Astrocyte (in vitro differentiated cells and primary cell): Measurements from ENCODE around the gene HOXD4. TPM values are rescaled to one million over a fixed set of nuclear protein-coding genes. Genes with fewer than 3 reads are reported as not detected.

Experiments
- DNase-seq: peaks from one replicate; pipeline ENCODE4 v3.0.0-alpha.2; 2010; ENCODE audit warnings: low read depth
- FAIRE-seq: peaks from 2 replicates; lab custom pipeline; 2011; peaks lifted over from hg19 to GRCh38; lab: Jason Lieb, UNC
- H2AFZ ChIP-seq: 2 replicates; pipeline ENCODE4 v1.6.0; 2012; ENCODE audit warnings: low read depth, low read length, inconsistent platforms
- H3K27ac ChIP-seq: 2 replicates; pipeline ENCODE4 v1.5.1; 2011; ENCODE audit warnings: low read depth, low read length, inconsistent platforms
- H3K27me3 ChIP-seq: 2 replicates; pipeline ENCODE4 v1.6.0; 2011; ENCODE audit warnings: low read length, inconsistent platforms; ENCODE audit not compliant: insufficient read depth
- H3K36me3 ChIP-seq: 2 replicates; pipeline ENCODE4 v1.5.1; 2011; ENCODE audit warnings: low read length, inconsistent platforms; ENCODE audit not compliant: insufficient read depth
- H3K4me1 ChIP-seq: 2 replicates; pipeline ENCODE4 v1.5.1; 2011; ENCODE audit warnings: low read length, inconsistent platforms; ENCODE audit not compliant: insufficient read depth
- H3K4me2 ChIP-seq: 2 replicates; pipeline ENCODE4 v1.6.0; 2012; ENCODE audit warnings: low read length, inconsistent platforms
- H3K4me3 ChIP-seq: 2 replicates; pipeline ENCODE4 v1.5.1; 2011; ENCODE audit warnings: low read depth, mild to moderate bottlenecking, low read length, inconsistent platforms; ENCODE audit not compliant: insufficient read depth
- H3K79me2 ChIP-seq: 2 replicates; pipeline ENCODE4 v1.6.0; 2012; ENCODE audit warnings: mild to moderate bottlenecking, low read length, inconsistent platforms; ENCODE audit not compliant: insufficient read depth
- H3K9ac ChIP-seq: 2 replicates; pipeline ENCODE4 v1.6.0; 2012; ENCODE audit warnings: mild to moderate bottlenecking, low read length, inconsistent platforms
- H3K9me3 ChIP-seq: 2 replicates; pipeline ENCODE4 v1.5.1; 2012; ENCODE audit warnings: low read depth, mild to moderate bottlenecking, low read length, inconsistent platforms; ENCODE audit not compliant: insufficient read depth
- H4K20me1 ChIP-seq: 2 replicates; pipeline ENCODE4 v1.6.0; 2012; ENCODE audit warnings: low read length, inconsistent platforms; ENCODE audit not compliant: insufficient read depth
- H3K27ac Mint-ChIP-seq: one replicate; pipeline ENCODE4 v1.8.0; 2021; ENCODE audit warnings: mild to moderate bottlenecking, mixed read lengths; ENCODE audit not compliant: unreplicated experiment
- H3K27me3 Mint-ChIP-seq: one replicate; pipeline ENCODE4 v1.8.0; 2021; ENCODE audit warnings: low read depth, mixed read lengths; ENCODE audit not compliant: unreplicated experiment
- H3K36me3 Mint-ChIP-seq: one replicate; pipeline ENCODE4 v1.8.0; 2021; ENCODE audit warnings: low read depth, mixed read lengths; ENCODE audit not compliant: unreplicated experiment
- H3K4me1 Mint-ChIP-seq: one replicate; pipeline ENCODE4 v1.8.0; 2021; ENCODE audit warnings: low read depth, mixed read lengths; ENCODE audit not compliant: unreplicated experiment
- H3K4me3 Mint-ChIP-seq: one replicate; pipeline ENCODE4 v1.8.0; 2021; ENCODE audit warnings: mild to moderate bottlenecking, moderate library complexity, mixed read lengths; ENCODE audit not compliant: unreplicated experiment
- H3K9me3 Mint-ChIP-seq: one replicate; pipeline ENCODE4 v1.8.0; 2021; ENCODE audit warnings: mild to moderate bottlenecking, mixed read lengths; ENCODE audit not compliant: unreplicated experiment
- EZH2 ChIP-seq: IDR thresholded peaks from 2 replicates; pipeline ENCODE4 v1.6.1; 2012; ENCODE audit warnings: mild to moderate bottlenecking, low read length, inconsistent platforms; ENCODE audit not compliant: insufficient read depth
- total RNA-seq: library from RNA; stranded (reverse); gene quantifications from 2 replicates; pipeline ENCODE4 v1.2.1, GENCODE V29; 2021
- TF ChIP-seq, protein P1 (sequence below): IDR thresholded peaks from 2 replicates; pipeline ENCODE4 v1.5.1; 2011; ENCODE audit warnings: low read depth, mild to moderate bottlenecking, inconsistent platforms, low read length, moderate library complexity; ENCODE audit not compliant: insufficient read depth

The HOXD4 gene
- total RNA-seq, 1 donor from 2014 or later, result not detected

DNA sequence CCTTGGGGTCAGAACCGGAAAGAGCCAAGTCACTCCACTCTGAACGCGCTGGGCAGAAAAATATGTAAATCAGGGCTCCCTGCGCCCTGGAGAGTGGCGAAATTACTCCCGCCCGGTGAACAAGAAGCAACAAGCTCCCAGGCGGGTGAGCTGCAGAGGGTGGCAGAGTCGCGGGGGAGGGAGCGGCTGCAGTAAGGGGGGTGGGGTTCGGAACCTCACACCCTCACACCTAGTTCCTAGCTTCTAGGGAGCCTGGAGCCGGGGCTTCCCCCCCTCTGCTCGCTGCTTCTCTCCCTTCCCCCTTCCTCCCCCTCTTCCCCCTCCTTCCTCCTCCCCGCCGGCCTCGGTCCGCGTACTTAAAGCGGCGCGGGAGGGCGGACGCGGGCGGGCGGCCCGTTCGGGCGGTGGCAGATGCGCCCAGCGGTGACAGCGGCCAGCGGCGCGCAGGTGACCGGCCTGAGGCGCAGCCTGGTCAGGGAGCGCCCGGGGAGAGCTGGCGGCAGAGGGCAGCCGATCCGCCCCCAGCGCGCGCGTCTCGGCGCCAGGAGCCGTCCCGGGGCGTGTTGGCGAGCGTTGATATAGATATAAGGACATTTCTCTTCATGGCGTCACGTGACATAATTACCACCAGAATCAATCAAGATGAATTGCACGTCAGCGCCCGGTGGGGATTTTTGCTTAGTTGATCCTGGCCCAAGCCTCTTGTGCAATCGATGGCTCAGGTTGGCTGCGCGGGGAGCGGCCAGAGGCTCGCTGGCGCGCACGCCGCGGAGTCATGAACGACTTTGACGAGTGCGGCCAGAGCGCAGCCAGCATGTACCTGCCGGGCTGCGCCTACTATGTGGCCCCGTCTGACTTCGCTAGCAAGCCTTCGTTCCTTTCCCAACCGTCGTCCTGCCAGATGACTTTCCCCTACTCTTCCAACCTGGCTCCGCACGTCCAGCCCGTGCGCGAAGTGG lies 44.5 kb upstream of the HOXD4 start, which contains the start of gene HOXD11:
Gene HOXD11, plus strand, starts transcription at position 700 of the 959 bp plus-strand sequence. Its CDS starts 76 bp downstream, at position 776.
- Histone ChIP-seq H3K36me3 (no peaks in the 10 kb centered on the region), H2AFZ (no peak within 1 kb of the TSS), H3K4me1 (no peaks in the 10 kb centered on the region), H3K27me3 (peaks cover 87% of the 10 kb centered on the region), H3K79me2 (no peaks in the 10 kb centered on the region), H3K4me3 (no peak within 1 kb of the TSS), H3K4me2 (peak within 1 kb of the TSS; percentile 44), H3K9me3 (peaks cover 9% of the 10 kb centered on the region), H3K9ac (no peak within 1 kb of the TSS), H4K20me1 (peaks cover 4% of the 10 kb centered on the region), H3K27ac (no peak within 1 kb of the TSS)
- Mint-ChIP-seq H3K36me3 (no peaks in the 10 kb centered on the region), H3K9me3 (peaks cover 22% of the 10 kb centered on the region), H3K27ac (peak within 1 kb of the TSS; percentile 80), H3K4me3 (peak within 1 kb of the TSS; percentile 34), H3K27me3 (peaks cover 82% of the 10 kb centered on the region), H3K4me1 (peaks cover 4% of the 10 kb centered on the region)
- DNase-seq (no peak), FAIRE-seq (no peak)
- peak; percentile 84 for TF ChIP-seq EZH2
- TF ChIP-seq, protein P1, sequence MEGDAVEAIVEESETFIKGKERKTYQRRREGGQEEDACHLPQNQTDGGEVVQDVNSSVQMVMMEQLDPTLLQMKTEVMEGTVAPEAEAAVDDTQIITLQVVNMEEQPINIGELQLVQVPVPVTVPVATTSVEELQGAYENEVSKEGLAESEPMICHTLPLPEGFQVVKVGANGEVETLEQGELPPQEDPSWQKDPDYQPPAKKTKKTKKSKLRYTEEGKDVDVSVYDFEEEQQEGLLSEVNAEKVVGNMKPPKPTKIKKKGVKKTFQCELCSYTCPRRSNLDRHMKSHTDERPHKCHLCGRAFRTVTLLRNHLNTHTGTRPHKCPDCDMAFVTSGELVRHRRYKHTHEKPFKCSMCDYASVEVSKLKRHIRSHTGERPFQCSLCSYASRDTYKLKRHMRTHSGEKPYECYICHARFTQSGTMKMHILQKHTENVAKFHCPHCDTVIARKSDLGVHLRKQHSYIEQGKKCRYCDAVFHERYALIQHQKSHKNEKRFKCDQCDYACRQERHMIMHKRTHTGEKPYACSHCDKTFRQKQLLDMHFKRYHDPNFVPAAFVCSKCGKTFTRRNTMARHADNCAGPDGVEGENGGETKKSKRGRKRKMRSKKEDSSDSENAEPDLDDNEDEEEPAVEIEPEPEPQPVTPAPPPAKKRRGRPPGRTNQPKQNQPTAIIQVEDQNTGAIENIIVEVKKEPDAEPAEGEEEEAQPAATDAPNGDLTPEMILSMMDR, result no peak

DNA sequence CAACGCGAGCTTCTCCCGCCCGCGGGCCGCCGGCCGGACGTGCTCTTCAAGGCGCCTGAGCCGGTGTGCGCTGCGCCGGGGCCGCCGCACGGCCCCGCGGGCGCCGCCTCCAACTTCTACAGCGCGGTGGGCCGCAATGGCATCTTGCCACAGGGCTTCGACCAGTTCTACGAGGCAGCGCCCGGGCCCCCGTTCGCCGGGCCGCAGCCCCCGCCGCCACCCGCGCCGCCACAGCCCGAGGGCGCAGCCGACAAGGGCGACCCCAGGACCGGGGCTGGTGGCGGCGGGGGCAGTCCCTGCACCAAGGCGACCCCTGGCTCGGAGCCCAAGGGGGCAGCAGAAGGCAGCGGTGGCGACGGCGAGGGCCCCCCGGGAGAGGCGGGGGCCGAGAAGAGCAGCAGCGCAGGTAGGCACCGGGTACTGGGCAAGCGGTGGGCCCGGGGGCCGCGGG lies 43.6 kb upstream of the HOXD4 start:
- Histone ChIP-seq H3K27ac (no peak overlapping the region), H3K79me2 (no peaks in the 10 kb centered on the region), H3K9ac (no peak overlapping the region), H3K4me1 (no peaks in the 10 kb centered on the region), H3K27me3 (peaks cover 87% of the 10 kb centered on the region), H3K9me3 (peaks cover 4% of the 10 kb centered on the region), H3K4me2 (no peak overlapping the region), H2AFZ (no peak overlapping the region), H4K20me1 (peaks cover 4% of the 10 kb centered on the region), H3K36me3 (no peaks in the 10 kb centered on the region), H3K4me3 (no peak overlapping the region)
- no peak overlapping the region for H3K27ac Mint-ChIP-seq
- H3K27me3 Mint-ChIP-seq, result peaks cover 80% of the 10 kb centered on the region
- no peaks in the 10 kb centered on the region for H3K36me3 Mint-ChIP-seq
- H3K4me3 Mint-ChIP-seq, result no peak overlapping the region
- H3K9me3 Mint-ChIP-seq, result peaks cover 17% of the 10 kb centered on the region
- peaks cover 4% of the 10 kb centered on the region for H3K4me1 Mint-ChIP-seq
- TF ChIP-seq, protein P1, result no peak
- peak; percentile 28 for TF ChIP-seq EZH2
- DNase-seq (no peak), FAIRE-seq (no peak)
